ENCODE measurements around the gene HOXB3.

The HOXB3 gene

DNA sequence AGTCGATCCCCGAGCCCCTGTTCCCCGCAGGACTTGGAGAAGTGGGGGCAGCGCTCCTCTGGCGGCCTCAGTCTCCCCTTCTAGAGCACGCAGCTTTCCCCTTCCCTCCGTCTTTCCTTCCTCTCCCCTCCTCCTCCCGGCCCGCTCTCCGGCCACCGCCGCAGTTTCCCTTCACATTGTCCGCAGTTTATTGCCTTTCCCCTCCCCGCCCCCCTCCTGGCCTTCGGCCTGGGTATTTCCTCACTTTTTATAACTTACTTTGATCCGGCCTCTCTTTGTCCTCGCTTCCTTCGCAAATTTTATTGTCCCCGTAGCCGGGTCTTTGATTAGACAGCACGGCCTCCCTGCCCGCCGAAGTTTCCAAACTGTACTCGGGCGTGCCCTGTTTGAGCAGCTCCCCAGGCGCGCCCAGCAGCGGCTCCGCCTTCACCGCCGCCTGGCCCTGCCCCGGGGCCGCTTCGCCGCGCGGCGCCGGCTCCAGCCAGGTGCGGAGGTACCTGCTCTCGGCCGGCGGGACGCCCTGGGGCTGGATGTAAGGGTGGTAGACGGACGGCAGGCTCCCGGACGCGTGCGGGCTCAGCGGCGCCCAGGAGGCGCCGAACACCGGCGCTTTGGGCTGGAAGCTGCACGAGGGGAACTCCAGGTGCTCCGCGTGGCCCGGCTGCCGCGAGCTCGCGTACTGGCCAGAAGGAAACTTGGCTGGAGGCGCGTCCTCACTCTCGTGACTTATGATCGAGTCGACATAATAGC, 35.6 kb upstream of the HOXB3 start:
- DNase-seq: peak; percentile 78

GRCh38 chr17:48624544-48625494, 34.8 kb upstream of the HOXB3 start:
- no peak for DNase-seq

- no peak for DNase-seq
Measured at GRCh38 chr17:48624118-48624517, 34.1 kb upstream of the HOXB3 start.

- no peak for DNase-seq
Measured at GRCh38 chr17:48623583-48623982, 33.5 kb upstream of the HOXB3 start.

GRCh38 chr17:48622857-48623256, 32.8 kb upstream of the HOXB3 start:
- no peak for DNase-seq

DNA sequence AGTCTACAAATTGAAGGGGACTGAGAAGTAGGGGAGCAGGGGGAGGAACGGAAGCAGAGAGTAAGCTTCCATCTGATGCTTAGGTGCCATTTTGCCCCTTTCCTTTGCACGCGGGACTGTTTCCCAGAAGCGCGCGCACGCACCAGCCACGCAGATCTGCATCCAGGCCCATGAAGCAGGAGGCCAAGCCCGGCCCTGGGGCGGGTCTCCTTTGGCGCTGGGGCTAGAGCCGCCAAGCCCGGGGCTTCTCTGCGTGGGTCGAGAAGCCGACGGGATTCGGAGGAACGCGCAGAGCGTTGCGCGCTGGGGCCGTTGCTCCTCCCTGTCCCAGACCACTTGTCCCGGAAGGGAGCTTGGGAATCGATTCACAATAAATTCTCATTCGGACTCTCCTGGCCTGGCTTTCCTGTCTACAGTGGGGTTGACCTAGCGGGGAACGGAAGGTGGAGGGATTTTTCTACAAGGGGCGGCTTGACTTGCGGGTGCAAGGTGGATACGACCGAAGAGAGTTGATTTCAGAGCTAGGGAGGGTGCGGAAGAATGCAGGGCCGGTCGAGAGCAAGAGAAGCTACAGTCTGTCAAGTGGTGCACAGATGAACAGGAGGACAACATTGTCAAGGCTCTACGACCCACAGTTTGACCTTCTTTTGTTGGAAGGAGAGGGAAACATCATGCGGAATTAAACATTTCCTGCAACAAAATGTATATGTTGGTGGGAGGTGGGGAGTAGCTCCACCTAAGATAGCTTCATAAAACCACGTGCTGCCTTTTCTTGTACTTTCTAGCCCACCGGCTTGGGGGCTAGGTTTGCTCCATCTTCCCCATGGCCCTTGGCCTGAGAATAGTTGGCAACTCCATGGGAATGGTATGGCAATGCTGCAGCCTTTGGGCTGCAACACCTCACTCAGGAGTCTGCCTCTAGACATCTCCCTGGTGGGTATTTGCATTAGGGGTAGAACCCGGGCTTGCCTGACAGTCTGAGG, 31.7 kb upstream of the HOXB3 start:
- DNase-seq: no peak

- DNase-seq: no peak
Measured at GRCh38 chr17:48620461-48621139, 30.6 kb upstream of the HOXB3 start.

DNA sequence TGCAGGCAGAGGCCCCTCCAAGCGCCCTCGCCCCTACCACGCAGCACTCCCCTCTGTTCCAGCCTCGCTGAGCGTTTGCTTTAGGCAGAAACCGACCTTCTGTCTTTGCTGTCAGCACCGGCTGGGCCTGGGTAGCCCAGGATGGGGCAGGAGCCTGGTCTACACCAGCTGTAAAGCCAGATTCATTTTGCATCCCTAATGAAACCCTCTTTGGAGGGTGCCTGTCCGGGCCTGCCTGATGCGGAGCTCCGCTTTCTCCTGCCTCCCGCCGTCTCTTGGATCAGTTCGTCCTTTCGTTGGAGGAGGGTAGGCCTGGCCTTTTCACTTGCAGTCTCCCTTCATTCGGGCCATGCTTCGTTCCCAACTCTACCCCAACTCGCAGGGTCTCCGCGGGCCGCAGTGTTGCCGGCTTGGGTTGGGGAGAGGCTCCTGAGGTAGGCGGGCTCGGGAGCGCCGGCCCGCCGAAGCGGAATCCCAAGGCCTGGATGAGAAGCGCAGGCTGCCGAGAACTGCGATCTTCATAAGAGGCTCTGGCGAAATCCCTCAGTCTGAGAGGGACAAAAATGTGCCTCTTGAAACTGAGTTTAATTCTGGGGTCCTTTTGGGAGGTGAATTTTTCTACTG, 29.9 kb upstream of the HOXB3 start:
- DNase-seq: no peak

DNA sequence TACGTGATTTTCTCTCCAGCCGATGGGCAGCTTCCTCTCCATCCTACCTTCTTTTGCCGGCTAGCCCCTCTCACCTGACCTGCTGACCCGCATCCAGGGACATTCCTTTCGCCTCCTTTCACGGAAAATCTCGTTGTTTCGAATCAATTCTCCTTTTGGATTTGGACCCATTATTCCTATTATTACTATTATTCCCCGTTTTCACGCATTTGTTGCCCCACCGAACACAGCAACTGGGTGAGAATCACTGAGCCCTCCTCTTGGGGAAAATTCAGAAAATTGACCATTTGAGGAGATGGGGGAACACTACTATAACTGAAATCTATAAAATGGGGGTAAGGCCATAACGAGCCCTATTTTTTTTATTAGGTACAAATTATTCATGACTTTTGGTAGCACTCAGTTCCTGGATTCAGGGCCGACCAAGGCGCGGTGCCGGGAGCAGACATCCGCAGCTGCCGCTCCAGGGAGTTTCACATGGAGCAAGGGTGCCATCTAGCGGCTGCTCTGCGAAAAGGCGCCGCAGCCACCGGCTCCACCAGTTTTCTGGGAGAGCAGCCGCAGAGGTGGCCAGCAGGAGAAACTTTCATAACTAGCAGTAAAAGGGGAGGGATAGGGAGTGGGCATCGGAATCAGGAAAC, 28.3 kb upstream of the HOXB3 start:
- peak; percentile 93 for DNase-seq

GRCh38 chr17:48617471-48618255, 27.6 kb upstream of the HOXB3 start:
- DNase-seq: no peak

- no peak for DNase-seq
Measured at GRCh38 chr17:48616717-48617470, 26.9 kb upstream of the HOXB3 start.

DNA sequence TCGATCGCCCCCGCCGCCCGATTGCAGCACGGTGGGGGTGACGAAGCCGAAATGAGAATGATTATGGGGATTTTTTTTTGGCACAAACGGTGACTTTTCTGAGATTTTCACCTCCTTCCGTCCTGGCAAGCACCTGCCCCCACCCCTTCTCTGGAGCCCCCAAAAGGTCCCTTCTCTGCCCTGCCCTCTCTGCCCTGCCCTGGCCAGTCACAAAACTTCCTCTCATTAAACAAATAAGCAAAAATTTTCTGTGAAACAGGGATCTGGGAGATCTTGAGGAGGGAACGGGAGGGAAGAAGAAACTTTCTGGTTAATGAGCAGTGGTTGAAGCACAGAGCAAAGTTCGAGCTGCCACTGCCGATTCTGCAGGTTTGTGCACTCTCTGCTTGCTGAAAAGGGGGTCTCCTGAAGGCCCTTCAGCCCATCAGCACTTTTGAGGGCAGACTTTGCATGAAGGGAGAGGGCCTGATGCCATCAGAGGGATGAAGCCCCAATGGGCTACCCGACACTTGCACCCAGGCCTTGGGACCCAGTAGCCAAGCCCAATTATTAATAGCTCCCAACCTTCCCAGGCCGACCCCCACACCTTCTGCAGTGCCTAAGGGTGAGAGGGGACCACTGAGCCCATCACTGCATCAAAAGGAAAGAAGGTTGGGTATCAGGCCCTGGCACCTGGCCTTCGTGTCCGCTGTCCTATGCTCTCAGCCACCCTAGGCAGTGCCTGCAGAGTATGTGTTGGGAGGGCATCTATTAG, 26.1 kb upstream of the HOXB3 start:
- DNase-seq: no peak

DNA sequence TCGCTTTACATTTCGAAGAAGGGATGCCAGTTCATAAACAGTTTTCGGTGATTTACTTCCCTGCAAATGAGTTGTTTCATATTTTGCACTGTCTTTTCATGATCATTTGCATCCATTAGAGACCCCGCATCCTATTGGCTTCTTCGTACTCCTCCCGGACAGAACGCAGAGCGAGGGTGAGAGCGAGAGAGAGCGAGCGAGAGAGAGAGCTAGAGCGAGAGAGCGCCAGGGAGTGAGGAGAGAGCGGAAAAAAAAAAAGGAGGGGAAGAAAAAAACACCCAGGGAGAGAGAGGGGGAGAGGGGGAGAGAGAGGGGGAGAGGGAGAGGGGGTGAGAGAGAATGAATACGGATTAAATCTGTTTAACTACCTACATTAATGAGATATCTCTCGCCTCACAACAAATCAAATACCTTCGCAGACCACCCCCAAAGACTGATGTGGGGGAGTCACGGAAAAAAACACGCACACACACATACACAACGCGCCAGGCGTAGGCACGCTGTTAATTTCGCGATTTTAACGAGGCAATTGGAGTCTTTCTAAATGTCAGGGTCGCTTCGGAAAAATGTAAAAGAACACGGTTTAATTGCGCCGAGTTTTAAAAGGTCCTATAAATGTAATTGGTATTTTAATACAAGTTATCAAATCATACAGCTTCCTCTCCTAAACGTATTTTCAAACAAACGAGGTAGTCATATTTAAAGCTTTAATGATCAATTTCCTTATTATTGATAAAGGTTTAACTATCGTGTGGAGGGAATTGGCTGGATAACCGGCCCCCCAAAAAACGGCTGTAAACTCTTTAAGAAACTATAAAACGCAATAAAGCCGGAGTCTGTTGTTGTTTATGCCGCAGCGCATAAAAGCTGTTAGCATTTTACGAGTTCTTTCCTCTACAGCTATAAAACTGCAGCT, 25.3 kb upstream of the HOXB3 start, which contains the start of gene HOXB8:
HOXB8 (minus strand) TSS at position 246 of the 916 bp plus-strand sequence. CDS start 588 bp downstream, outside the sequence.
- peak; percentile 75 for DNase-seq

- DNase-seq: no peak
Measured at GRCh38 chr17:48613862-48614694, 24.0 kb upstream of the HOXB3 start.

DNA sequence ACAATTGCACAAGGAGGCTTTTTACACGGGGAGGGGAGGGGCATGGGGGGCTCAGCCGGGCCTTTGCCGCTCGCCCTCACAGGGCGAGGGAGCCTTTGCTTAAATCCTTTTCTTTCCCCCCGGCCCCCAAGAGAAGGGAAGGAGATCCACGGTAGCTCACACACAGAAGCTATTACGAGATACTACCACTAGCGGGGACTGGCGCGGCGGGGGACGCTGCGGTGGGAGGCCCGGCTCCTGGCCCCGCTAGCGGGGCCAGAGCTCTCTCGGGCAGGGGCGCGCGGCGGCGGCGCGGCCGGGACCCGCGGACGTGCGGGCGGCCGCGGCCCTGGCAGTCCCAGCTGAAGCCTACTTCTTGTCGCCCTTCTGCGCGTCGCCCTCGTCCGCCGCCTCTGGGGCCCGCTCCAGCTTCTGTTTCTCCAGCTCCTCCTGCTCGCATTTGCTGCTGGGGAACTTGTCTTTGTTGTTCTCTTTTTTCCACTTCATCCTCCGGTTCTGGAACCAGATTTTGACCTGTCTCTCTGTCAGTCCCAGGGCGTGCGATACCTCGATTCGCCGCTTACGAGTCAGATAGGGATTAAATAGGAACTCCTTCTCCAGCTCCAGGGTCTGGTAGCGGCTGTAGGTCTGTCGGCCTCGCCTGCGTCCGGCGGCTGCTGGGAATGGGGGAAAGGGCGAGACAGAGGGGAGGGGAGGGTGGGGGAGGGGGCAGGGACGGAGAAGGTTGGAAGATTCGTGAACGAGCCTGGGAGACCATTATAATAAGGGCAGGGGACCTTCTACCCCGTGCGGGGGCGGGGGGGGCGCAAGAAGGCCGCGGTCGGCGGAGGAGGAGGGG, 23.0 kb upstream of the HOXB3 start:
- peak; percentile 62 for DNase-seq

- peak; percentile 67 for DNase-seq
Measured at GRCh38 chr17:48612456-48612853, 22.4 kb upstream of the HOXB3 start.

All from NCI-H774 (cell line).